Esophagus squamous epithelium (tissue), 5 donors: ENCODE measurements around the gene DCLRE1B. TPM values are rescaled to one million over a fixed set of nuclear protein-coding genes. Genes with fewer than 3 reads are reported as not detected.

ENCODE experiments used
- DNase-seq: peaks from one replicate; lab custom pipeline; 2025; lab: John Stamatoyannopoulos, UW
- H3K27ac ChIP-seq, 4 donors: fragments of 200-600 bp; sonication (generic); one replicate each; pipeline ENCODE4 v1.5.1; 2016 to 2019; ENCODE audit warnings: mild to moderate bottlenecking in 1 of 4
- H3K27me3 ChIP-seq, 4 donors: fragments of 200-600 bp; sonication (generic); 1 replicate in 3 of 4; 2 replicates in 1 of 4; pipeline versions ENCODE4 v1.5.1 to v1.6.0; 2017 to 2021; ENCODE audit warnings: antibody characterized with exemption in 1 of 4
- H3K36me3 ChIP-seq, 3 donors: fragments of 200-600 bp; sonication (generic); one replicate each; pipeline ENCODE4 v1.5.1; 2016 to 2019
- H3K4me1 ChIP-seq, 3 donors: fragments of 200-600 bp; sonication (generic); one replicate each; pipeline ENCODE4 v1.5.1; 2017 to 2019
- H3K4me3 ChIP-seq, 4 donors: fragments of 200-600 bp; sonication (generic); 1 replicate in 3 of 4; 2 replicates in 1 of 4; pipeline ENCODE4 v1.5.1; 2016 to 2019; ENCODE audit warnings: mild to moderate bottlenecking in 2 of 4, moderate library complexity in 1 of 4
- H3K9me3 ChIP-seq, 3 donors: fragments of 200-600 bp; sonication (generic); one replicate each; pipeline ENCODE4 v1.5.1; 2016 to 2019
- POLR2A ChIP-seq, 4 donors: fragments of 450-650 bp; IDR thresholded peaks; one replicate each; pipeline ENCODE4 v1.6.1; 2017; ENCODE audit warnings: antibody characterized with exemption in 4 of 4, mild to moderate bottlenecking in 4 of 4, moderate library complexity in 3 of 4
- WGBS, 2 donors: methylation state at CpG; one replicate each; pipeline ENCODE4 v1.1.5; 2018; 5-methylcytosine and 5-hydroxymethylcytosine counted together
- intact Hi-C: fragments of 100-400 bp; cut with DNase I; formaldehyde crosslinking; loops from one replicate; pipeline ENCODE4 v1.15.0; 2022
- total RNA-seq, 4 donors: library from RNA; depleted of rRNA; stranded (reverse); fragments of >200 nt; gene quantifications; one replicate each; pipeline ENCODE4 v1.1.0, GENCODE V29; 2016
- TF ChIP-seq, protein P1 (sequence below), 6 experiments: fragments of 450-650 bp in 4 of 6; fragments of 200-600 bp in 2 of 6; sonication (generic) in 2 of 6; IDR thresholded peaks; one replicate each; pipeline ENCODE4 v1.5.1; 2016 to 2019; ENCODE audit warnings: antibody characterized with exemption in 6 of 6, mild to moderate bottlenecking in 4 of 6, moderate library complexity in 4 of 6
- donor health status: DM: yes; HTN: yes; CAD: no.

DCLRE1B gene
- total RNA-seq, 4 donors from 2014 or later, result 2.7 to 6.5 (median 4.7) TPM

DNA sequence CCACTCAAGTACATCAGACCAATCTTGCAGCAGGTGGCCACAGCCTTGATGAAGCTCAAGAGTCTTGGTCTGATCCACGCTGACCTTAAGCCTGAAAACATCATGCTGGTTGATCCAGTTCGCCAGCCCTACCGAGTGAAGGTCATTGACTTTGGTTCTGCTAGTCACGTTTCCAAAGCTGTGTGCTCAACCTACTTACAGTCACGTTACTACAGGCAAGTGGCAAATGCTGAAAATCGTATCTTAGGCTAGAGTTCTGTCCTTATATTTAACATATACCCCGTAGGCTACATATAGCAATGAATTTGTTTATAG, 36.1 kb downstream of the DCLRE1B start:
- no peak for DNase-seq
- H3K27me3 ChIP-seq, result no peaks in the 10 kb centered on the region
- H3K9me3 ChIP-seq, result no peaks in the 10 kb centered on the region
- peaks cover 3 to 53% (median 8%) of the 10 kb centered on the region in 3 donors for H3K36me3 ChIP-seq
- 81 to 86% methylated on average over 7 of the region's 7 CpGs for WGBS, 2 donors
- peaks cover 0 to 52% (median 14%) of the 10 kb centered on the region in 3 donors for H3K4me1 ChIP-seq
- no peak for TF ChIP-seq POLR2A (IDR thresholded peaks at IDR 0.05)
- TF ChIP-seq, protein P1, sequence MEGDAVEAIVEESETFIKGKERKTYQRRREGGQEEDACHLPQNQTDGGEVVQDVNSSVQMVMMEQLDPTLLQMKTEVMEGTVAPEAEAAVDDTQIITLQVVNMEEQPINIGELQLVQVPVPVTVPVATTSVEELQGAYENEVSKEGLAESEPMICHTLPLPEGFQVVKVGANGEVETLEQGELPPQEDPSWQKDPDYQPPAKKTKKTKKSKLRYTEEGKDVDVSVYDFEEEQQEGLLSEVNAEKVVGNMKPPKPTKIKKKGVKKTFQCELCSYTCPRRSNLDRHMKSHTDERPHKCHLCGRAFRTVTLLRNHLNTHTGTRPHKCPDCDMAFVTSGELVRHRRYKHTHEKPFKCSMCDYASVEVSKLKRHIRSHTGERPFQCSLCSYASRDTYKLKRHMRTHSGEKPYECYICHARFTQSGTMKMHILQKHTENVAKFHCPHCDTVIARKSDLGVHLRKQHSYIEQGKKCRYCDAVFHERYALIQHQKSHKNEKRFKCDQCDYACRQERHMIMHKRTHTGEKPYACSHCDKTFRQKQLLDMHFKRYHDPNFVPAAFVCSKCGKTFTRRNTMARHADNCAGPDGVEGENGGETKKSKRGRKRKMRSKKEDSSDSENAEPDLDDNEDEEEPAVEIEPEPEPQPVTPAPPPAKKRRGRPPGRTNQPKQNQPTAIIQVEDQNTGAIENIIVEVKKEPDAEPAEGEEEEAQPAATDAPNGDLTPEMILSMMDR (IDR thresholded peaks at IDR 0.05), result no peak
- H3K27ac ChIP-seq, result no peak overlapping the region
- no peak overlapping the region for H3K4me3 ChIP-seq
- intact Hi-C loops, result no loop called here

DNA sequence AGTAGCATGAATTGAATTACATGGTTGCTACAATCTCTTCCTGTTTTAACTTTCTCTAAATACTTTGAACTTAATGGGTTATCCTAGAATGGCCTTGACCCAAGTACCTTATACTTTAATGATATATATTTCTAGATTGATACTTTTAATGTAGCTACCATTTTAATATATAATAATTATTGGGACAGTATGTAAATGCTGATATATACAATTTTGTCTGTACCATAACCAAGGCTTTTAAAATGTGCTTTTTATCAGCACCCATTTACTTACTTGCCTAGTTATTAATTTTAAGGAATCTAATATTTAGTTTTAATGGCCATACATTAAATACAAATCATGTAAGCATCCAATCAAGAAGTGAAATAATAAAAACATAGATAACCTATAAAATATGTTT, 37.4 kb downstream of the DCLRE1B start:
- Histone ChIP-seq H3K4me3 (no peak overlapping the region), H3K27me3 (no peaks in the 10 kb centered on the region), H3K27ac (no peak overlapping the region), H3K4me1 (peaks cover 0 to 52% (median 23%) of the 10 kb centered on the region in 3 donors), H3K9me3 (no peaks in the 10 kb centered on the region), H3K36me3 (peaks cover 3 to 53% (median 8%) of the 10 kb centered on the region in 3 donors)
- TF ChIP-seq POLR2A (IDR thresholded peaks at IDR 0.05), result no peak
- TF ChIP-seq, protein P1 (IDR thresholded peaks at IDR 0.05), result no peak
- intact Hi-C loops, result no loop called here
- DNase-seq, result no peak

DNA sequence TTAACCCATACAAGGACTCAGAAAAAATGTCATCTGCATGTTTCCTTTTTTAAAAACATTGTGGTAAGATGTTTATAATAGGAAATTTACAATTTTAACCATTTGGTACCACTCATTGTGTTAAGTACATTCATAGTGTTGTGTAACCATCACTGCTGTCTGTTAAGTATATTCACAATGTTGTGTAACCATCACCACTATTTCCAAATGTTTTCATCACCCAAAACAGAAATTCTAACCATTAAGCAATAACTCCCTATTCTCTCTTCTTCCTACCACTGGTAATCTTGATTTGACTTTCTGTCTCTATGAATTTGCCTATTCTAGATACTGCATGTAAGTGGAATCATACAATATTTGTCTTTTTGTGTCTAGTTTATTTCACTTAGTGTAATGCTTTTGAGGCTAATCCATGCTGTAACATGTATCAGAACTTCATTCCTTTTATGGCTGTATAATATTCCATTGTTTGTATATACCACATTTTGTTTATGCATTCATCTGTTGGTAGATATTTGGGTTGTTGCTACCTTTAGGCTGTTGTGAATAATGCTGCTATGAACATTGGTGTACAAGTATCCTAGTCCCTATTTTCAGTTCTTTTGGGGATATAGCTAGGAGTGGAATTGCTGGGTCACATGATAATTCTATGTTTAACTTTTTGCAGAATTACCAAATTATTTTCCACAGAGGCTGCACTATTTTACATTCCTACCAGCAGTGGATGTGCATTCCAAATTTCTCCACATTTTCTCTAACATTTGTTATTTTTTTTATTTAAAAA, 38.1 kb downstream of the DCLRE1B start:
- H3K36me3 ChIP-seq, result peaks cover 3 to 53% (median 8%) of the 10 kb centered on the region in 3 donors
- TF ChIP-seq POLR2A (IDR thresholded peaks at IDR 0.05), result no peak
- TF ChIP-seq, protein P1 (IDR thresholded peaks at IDR 0.05), result no peak
- DNase-seq, result no peak
- no peaks in the 10 kb centered on the region for H3K9me3 ChIP-seq
- H3K27me3 ChIP-seq, result no peaks in the 10 kb centered on the region
- H3K4me1 ChIP-seq, result peaks cover 0 to 53% (median 26%) of the 10 kb centered on the region in 3 donors
- H3K27ac ChIP-seq, result no peak overlapping the region
- intact Hi-C loops, result no loop called here
- no peak overlapping the region for H3K4me3 ChIP-seq

DNA sequence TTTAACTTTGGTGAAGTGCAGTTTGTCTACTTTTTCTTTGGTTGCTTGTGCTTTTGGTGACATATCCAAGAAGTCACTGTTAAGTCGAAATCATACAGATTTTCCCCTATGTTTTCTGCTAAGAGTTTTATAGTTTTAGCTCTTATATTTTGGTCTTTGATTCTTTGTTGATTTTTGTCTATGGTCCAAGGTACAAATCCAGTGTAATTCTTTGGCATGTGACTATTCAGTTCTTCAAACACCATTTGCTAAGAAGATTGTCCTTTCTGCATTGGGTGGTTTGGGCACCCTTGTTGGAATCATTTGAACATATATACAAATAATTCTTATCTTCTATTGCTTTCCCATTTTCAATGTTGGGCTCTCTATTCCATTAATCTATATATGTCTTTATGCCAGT, 40.2 kb downstream of the DCLRE1B start:
- no peak overlapping the region for H3K4me3 ChIP-seq
- H3K27ac ChIP-seq, result no peak overlapping the region
- 94 to 100% methylated on average over 1 of the region's 1 CpG for WGBS, 2 donors
- no peak for DNase-seq
- no peak for TF ChIP-seq POLR2A (IDR thresholded peaks at IDR 0.05)
- TF ChIP-seq, protein P1 (IDR thresholded peaks at IDR 0.05), result no peak
- H3K9me3 ChIP-seq, result no peaks in the 10 kb centered on the region
- peaks cover 3 to 49% (median 8%) of the 10 kb centered on the region in 3 donors for H3K36me3 ChIP-seq
- intact Hi-C loops, result no loop called here
- H3K4me1 ChIP-seq, result peaks cover 0 to 53% (median 29%) of the 10 kb centered on the region in 3 donors
- H3K27me3 ChIP-seq, result no peaks in the 10 kb centered on the region

DNA sequence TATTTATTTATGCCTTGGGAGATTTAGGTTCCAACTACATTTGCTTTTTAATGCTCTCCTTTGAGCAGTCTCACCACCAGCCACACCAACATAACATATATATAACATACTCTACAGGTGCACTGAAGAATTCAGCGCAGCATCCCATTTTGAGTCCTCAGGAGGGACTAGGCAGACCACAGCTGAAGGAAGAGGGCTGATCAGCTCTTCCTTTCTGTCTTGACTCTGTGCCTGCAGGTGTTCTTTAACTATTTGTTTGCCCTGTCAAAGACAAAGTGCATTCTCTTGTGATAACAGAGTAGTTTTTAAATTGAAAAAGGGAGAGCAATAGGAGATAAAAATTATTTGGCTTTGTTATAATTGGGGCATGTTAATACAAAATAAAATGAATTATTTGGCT, 41.0 kb downstream of the DCLRE1B start:
- no peak for TF ChIP-seq POLR2A (IDR thresholded peaks at IDR 0.05)
- TF ChIP-seq, protein P1 (IDR thresholded peaks at IDR 0.05), result no peak
- DNase-seq, result no peak
- H3K27me3 ChIP-seq, result no peaks in the 10 kb centered on the region
- H3K36me3 ChIP-seq, result peaks cover 3 to 41% (median 8%) of the 10 kb centered on the region in 3 donors
- no peaks in the 10 kb centered on the region for H3K9me3 ChIP-seq
- no peak overlapping the region for H3K4me3 ChIP-seq
- 69 to 100% methylated on average over 1 of the region's 1 CpG for WGBS, 2 donors
- H3K4me1 ChIP-seq, result peaks cover 0 to 48% (median 29%) of the 10 kb centered on the region in 3 donors
- H3K27ac ChIP-seq, result no peak overlapping the region
- intact Hi-C loops, result no loop called here
